GM23248 (cell line): ENCODE results near the gene IL5.

Source experiments
- EZH2 ChIP-seq: fragments of 200-600 bp; sonication (generic); IDR thresholded peaks from 2 replicates; pipeline ENCODE4 v1.6.1; 2018; ENCODE audit warnings: antibody characterized with exemption, mild to moderate bottlenecking; ENCODE audit not compliant: insufficient read depth, poor library complexity, severe bottlenecking
- EZH2phosphoT487 ChIP-seq: fragments of 200-600 bp; sonication (generic); IDR thresholded peaks from 2 replicates; pipeline ENCODE4 v1.6.1; 2018; ENCODE audit warnings: antibody characterized with exemption, moderate library complexity, mild to moderate bottlenecking, low read depth; ENCODE audit not compliant: insufficient read depth

GRCh38 chr5:132496191-132496630 is 47.1 kb downstream of the IL5 start:
- no peak for TF ChIP-seq EZH2
- no peak for TF ChIP-seq EZH2phosphoT487
